HCT116 (cell line): ENCODE results near the gene IL20.

ENCODE experiments used
- CEBPB ChIP-seq: IDR thresholded peaks from 2 replicates; pipeline ENCODE4 v1.6.1; 2012; ENCODE audit warnings: low read depth
- JUND ChIP-seq: IDR thresholded peaks from 2 replicates; pipeline ENCODE4 v1.6.1; 2012
- MAX ChIP-seq: IDR thresholded peaks from 2 replicates; pipeline ENCODE4 v1.6.1; 2012
- POLR2A ChIP-seq: IDR thresholded peaks from 2 replicates; pipeline ENCODE4 v1.7.0; 2011; ENCODE audit warnings: borderline replicate concordance; ENCODE audit not compliant: insufficient read depth, insufficient read length; ENCODE audit errors: extremely low read depth
- POLR2AphosphoS5 ChIP-seq: IDR thresholded peaks from 2 replicates; pipeline ENCODE4 v1.6.1; 2011; ENCODE audit warnings: mild to moderate bottlenecking, low read depth, low read length, moderate library complexity
- REST ChIP-seq: IDR thresholded peaks from 2 replicates; pipeline ENCODE4 v1.6.1; 2012; ENCODE audit warnings: low read depth
- ZFX ChIP-seq: fragments of 450-650 bp; IDR thresholded peaks from 2 replicates; pipeline ENCODE4 v1.6.1; 2017

DNA sequence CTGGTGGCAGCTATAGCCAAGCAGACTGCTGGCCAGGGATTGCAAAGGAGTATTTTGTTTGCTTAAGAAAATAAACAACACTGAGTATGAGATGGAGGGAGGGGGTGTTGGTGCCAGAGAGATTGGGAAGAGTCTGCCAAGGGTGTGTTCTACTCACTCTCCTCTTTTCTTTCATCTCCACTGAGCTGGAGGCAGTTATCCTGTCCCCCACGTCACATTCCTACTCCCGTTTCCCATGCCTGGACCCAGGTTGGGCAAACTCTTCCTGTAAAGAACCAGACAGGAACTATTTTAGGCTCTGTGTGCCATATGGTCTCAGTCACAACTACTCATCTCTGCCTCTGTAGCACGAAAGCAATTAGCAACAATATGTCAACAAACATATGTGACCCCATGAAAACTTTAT lies 30.4 kb downstream of the IL20 start:
- TF ChIP-seq REST (no peak), CEBPB (no peak), MAX (no peak), ZFX (no peak), JUND (no peak), POLR2AphosphoS5 (no peak), POLR2A (no peak)
